ENCODE results near the gene HBA2. TPM values are rescaled to one million over a fixed set of nuclear protein-coding genes. Genes with fewer than 3 reads are reported as not detected.

Gene HBA2
- total and polyA plus RNA-seq, 9 of the 15 experiments (the other 6 are each of a cell fraction or from before 2014, with no cell fraction given), result 40.4 to 853 (median 286) TPM

- WGBS (ENCODE audit: insufficient coverage, low coverage, missing lambda C conversion rate), result 24% methylated on average over 13 of the region's 17 CpGs
- in situ Hi-C loops (cut with MboI), result no loop called here
- Histone ChIP-seq H3K36me3 (ENCODE audit: control insufficient read depth, insufficient read depth, low read length) (no peaks in the 10 kb centered on the region), H3K9me3 (replicated peaks; ENCODE audit: control insufficient read depth, insufficient read depth, low read depth, low read length) (0 out of 2 replicates have a peak, but pooled peaks cover 2% of the 10 kb centered on the region), H3K4me1 (replicated peaks in 1 of 2; ENCODE audit: control insufficient read depth in 2 of 2, insufficient read depth in 2 of 2, low read length in 2 of 2) (peaks cover 28% of the 10 kb centered on the region in 2 experiments; a peak in 4 of 5 replicates), H3K27me3 (ENCODE audit: control insufficient read depth in 2 of 2, insufficient read depth in 2 of 2, low read length in 2 of 2) (no peaks in the 10 kb centered on the region), H3K79me2 (ENCODE audit: control insufficient read depth, insufficient read depth, low read length) (peaks cover 2% of the 10 kb centered on the region; the same call in 1 of the 3 replicates), H3K9me1 (ENCODE audit: control insufficient read depth, insufficient read depth, low read length) (no peaks in the 10 kb centered on the region), H3K9ac (ENCODE audit: insufficient read depth in 1 of 2, low read depth in 2 of 2, low read length in 2 of 2) (peak within 1 kb of the TSS; percentile 36 to 73; a peak in 3 of 4 replicates), H4K20me1 (replicated peaks; ENCODE audit: control insufficient read depth, insufficient read depth, low read length) (no peaks in the 10 kb centered on the region), H2AFZ (ENCODE audit: low read depth, low read length) (no peak within 1 kb of the TSS), H3K27ac (ENCODE audit: extremely low read depth, low read depth, low read length) (peak within 1 kb of the TSS; percentile 1; the same call in 2 of the 3 replicates), H3K4me3 (peak within 1 kb of the TSS; percentile 26), H3K4me2 (ENCODE audit: insufficient read depth, low read length) (peak within 1 kb of the TSS; percentile 67)
- FAIRE-seq (peak; percentile 88), DNase-seq (ENCODE audit: extremely low read depth in 1 of 4, low spot score in 3 of 4) (peak; percentile 71 to 86 (median 80)), ATAC-seq (peak; percentile 84)
- intact Hi-C loops (cut with micrococcal nuclease), result no loop called here
- CTCF ChIA-PET (ENCODE audit: low intra/inter-chr PET ratio), result no interaction called here
- BruUV-seq (replicated peaks), result no TSS peak
- POLR2A ChIA-PET, result interaction anchor here (1.0 kb wide), 1 partner anchor 9 kb away, joined by 3 read pairs; no protein-coding TSS in a partner anchor
- TF ChIP-seq MTA3 (IDR thresholded peaks at IDR 0.05; ENCODE audit: borderline replicate concordance), result peak; percentile 60; the same call in 1 of the 2 replicates
- TF ChIP-seq FOXM1 (IDR thresholded peaks at IDR 0.05; ENCODE audit: low read depth), result 0 out of 2 replicates have a peak, but pooled peaks have one; percentile 11
- TF ChIP-seq FOXM1 (CRISPR knock-in tag; IDR thresholded peaks at IDR 0.05; ENCODE audit: low read depth), result no peak
- TF ChIP-seq SMAD4 (CRISPR knock-in tag; conservative IDR thresholded peaks at IDR 0.05), result peak; percentile 82
- TF ChIP-seq PHF8 (IDR thresholded peaks at IDR 0.05; ENCODE audit: borderline replicate concordance, low read length), result peak; percentile 14; the same call in 1 of the 2 replicates
- peak; percentile 4; the same call in 1 of the 2 replicates for TF ChIP-seq ZFX (CRISPR knock-in tag; IDR thresholded peaks at IDR 0.05)
- no peak for TF ChIP-seq XRCC5 (IDR thresholded peaks at IDR 0.05; ENCODE audit: low read depth, low read length)
- TF ChIP-seq IRF1 (CRISPR knock-in tag; IDR thresholded peaks at IDR 0.05; ENCODE audit: borderline replicate concordance), result no peak
- no peak for TF ChIP-seq CEBPZ (IDR thresholded peaks at IDR 0.05; ENCODE audit: borderline replicate concordance, low read depth, low read length)
Observed at GRCh38 chr16:152141-153128, 20.2 kb upstream of the HBA2 start, which contains the start of gene HBZ. Gene HBZ, plus strand, starts transcription at chr16:152644. Its CDS starts 266 bp downstream, at chr16:152910.
